Activated B cell treated with CpG ODN at 0.5 μM for 24 hours (primary cell): ENCODE results near the gene RASL12. TPM values are rescaled to one million over a fixed set of nuclear protein-coding genes. Genes with fewer than 3 reads are reported as not detected.

Source experiments
- ATAC-seq: fragments of 200-7000 bp; cut with Tn5 transposase; one replicate; pipeline ENCODE4 v1.10.0; 2021; ENCODE audit warnings: low read depth, mild to moderate bottlenecking, moderate library complexity
- CTCF ChIA-PET: fragments of 350-600 bp; sonication (Branson Sonifier 250); formaldehyde crosslinking; loops from one replicate; lab custom pipeline; 2021; ENCODE audit warnings: antibody characterized with exemption; lab: Charles Lee
- POLR2A ChIA-PET: fragments of 350-600 bp; sonication (Branson Sonifier 250); formaldehyde crosslinking; loops from one replicate; lab custom pipeline; 2021; ENCODE audit warnings: antibody characterized with exemption; lab: Charles Lee
- DNase-seq: peaks from one replicate; pipeline ENCODE4 v3.0.0; 2022
- H3K27ac Mint-ChIP-seq: one replicate; pipeline ENCODE4 v1.8.0; 2020; ENCODE audit warnings: mixed read lengths
- H3K27me3 Mint-ChIP-seq: one replicate; pipeline ENCODE4 v1.8.0; 2021; ENCODE audit warnings: mixed read lengths
- H3K36me3 Mint-ChIP-seq: one replicate; pipeline ENCODE4 v1.8.0; 2021; ENCODE audit warnings: low read depth, mixed read lengths
- H3K4me1 Mint-ChIP-seq: one replicate; pipeline ENCODE4 v1.8.0; 2021; ENCODE audit warnings: mixed read lengths
- H3K4me3 Mint-ChIP-seq: one replicate; pipeline ENCODE4 v1.8.0; 2020; ENCODE audit warnings: mild to moderate bottlenecking, mixed read lengths
- H3K9me3 Mint-ChIP-seq: one replicate; pipeline ENCODE4 v1.8.0; 2020; ENCODE audit warnings: mixed read lengths
- CTCF ChIP-seq: fragments of 200-600 bp; IDR thresholded peaks from one replicate; pipeline ENCODE4 v1.8.0; 2022; ENCODE audit warnings: antibody characterized with exemption, mild to moderate bottlenecking
- intact Hi-C: fragments of 100-400 bp; cut with micrococcal nuclease; formaldehyde crosslinking; loops from one replicate; pipeline ENCODE4 v1.15.1; 2024
- total RNA-seq: library from RNA; stranded (reverse); gene quantifications from 2 replicates; pipeline ENCODE4 v1.2.3, GENCODE V29; 2022

Gene RASL12
- total RNA-seq, 1 donor from 2014 or later: not detected

GRCh38 chr15:65085207-65085753 lies 17.5 kb upstream of the RASL12 start:
- ChIA-PET POLR2A (no interaction called here), CTCF (no interaction called here)
- ATAC-seq: no peak
- no peak for TF ChIP-seq CTCF
- Mint-ChIP-seq H3K4me1 (no peaks in the 10 kb centered on the region), H3K4me3 (no peak overlapping the region), H3K9me3 (no peaks in the 10 kb centered on the region), H3K36me3 (no peaks in the 10 kb centered on the region), H3K27ac (no peak overlapping the region), H3K27me3 (peaks cover 36% of the 10 kb centered on the region)
- DNase-seq: no peak
- intact Hi-C loops: no loop called here

DNA sequence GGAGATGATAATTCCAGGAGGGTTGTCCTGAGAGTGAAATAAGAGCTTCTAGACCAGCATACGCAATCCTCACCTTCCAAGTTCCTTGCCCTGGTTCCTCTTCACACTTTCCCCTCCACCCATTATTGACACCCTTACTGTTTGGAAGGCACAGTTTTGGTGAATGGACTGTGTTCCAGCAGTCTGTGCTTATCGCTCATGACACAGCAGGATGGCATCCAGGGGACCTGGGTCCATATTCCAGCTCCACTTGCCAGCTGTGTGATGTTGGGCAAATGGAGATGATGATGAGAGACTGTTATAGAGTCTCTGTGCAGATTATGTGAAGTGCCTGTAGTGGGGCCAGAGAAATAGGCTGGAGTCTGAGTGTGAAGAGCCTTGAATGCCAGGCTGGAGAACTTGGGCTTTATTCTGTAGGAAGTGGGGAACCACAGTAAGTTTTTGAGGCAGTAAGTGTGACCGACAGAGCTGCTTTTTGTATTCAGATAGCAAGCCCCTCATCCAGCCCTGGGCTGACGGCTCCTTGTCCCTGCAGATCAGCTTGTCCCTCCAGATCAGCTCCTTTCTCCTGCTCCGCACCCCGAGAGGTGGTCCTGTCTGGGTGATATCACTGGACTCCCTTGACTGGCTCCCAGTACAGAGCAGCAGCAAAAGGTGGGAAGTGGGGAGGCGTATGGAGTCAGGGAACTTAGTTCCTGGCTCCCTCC lies 16.9 kb upstream of the RASL12 start:
- Mint-ChIP-seq H3K9me3 (no peaks in the 10 kb centered on the region), H3K4me3 (no peak overlapping the region), H3K4me1 (no peaks in the 10 kb centered on the region), H3K36me3 (no peaks in the 10 kb centered on the region), H3K27me3 (peaks cover 40% of the 10 kb centered on the region), H3K27ac (no peak overlapping the region)
- no peak for TF ChIP-seq CTCF
- intact Hi-C loops: no loop called here
- ChIA-PET CTCF (no interaction called here), POLR2A (no interaction called here)
- no peak for DNase-seq
- no peak for ATAC-seq

- TF ChIP-seq CTCF: no peak
- intact Hi-C loops: no loop called here
- no peak for ATAC-seq
- H3K27ac Mint-ChIP-seq: no peak overlapping the region
- ChIA-PET CTCF (interaction anchor here (0.7 kb wide), 1 partner anchor 435 kb away, joined by 3 read pairs; no protein-coding TSS in a partner anchor), POLR2A (no interaction called here)
- no peak overlapping the region for H3K4me3 Mint-ChIP-seq
- no peak for DNase-seq
- H3K9me3 Mint-ChIP-seq: no peaks in the 10 kb centered on the region
- peaks cover 49% of the 10 kb centered on the region for H3K27me3 Mint-ChIP-seq
- H3K36me3 Mint-ChIP-seq: no peaks in the 10 kb centered on the region
- peaks cover under 1% of the 10 kb centered on the region for H3K4me1 Mint-ChIP-seq
Measured at GRCh38 chr15:65083262-65083701, 15.5 kb upstream of the RASL12 start.

DNA sequence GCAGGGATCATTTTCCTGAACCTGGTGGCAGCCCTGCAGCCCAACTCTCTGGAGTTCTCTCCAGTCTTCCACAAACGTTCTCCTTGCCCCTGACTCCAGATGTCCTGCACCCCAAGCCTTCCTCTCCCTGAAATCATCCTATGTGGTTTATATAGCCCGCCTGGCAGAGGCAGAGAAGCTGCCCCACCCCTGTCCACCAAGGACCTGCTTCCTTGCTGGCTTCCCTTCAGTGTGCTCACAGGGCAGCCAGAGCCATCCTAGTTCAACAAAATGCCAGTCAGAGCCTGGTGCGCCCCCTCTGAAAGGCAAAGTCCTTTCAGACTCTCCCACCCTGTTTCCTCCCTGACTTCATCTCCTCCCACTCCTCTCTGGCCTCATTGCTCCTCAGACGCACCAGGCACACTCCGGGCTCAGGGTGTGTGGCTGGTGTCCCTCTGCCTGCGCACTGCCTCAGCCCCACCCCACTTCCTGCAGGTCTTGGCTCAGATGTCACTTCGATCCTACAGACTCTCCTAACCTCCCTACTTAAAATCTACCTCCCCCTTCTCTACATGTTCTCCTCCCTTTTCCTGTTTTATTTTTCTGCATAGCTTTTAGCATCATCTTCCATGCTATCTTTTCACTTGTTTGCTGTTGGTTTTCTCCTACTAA lies 14.6 kb upstream of the RASL12 start:
- DNase-seq (no peak), ATAC-seq (no peak)
- TF ChIP-seq CTCF: no peak
- intact Hi-C loops: no loop called here
- H3K9me3 Mint-ChIP-seq: no peaks in the 10 kb centered on the region
- no peak overlapping the region for H3K27ac Mint-ChIP-seq
- ChIA-PET CTCF (interaction anchor here (0.7 kb wide), 1 partner anchor 434 kb away, joined by 3 read pairs; no protein-coding TSS in a partner anchor), POLR2A (no interaction called here)
- no peak overlapping the region for H3K4me3 Mint-ChIP-seq
- peaks cover 57% of the 10 kb centered on the region for H3K27me3 Mint-ChIP-seq
- no peaks in the 10 kb centered on the region for H3K36me3 Mint-ChIP-seq
- H3K4me1 Mint-ChIP-seq: peaks cover 7% of the 10 kb centered on the region

GRCh38 chr15:65081758-65082157 lies 14.0 kb upstream of the RASL12 start:
- H3K27me3 Mint-ChIP-seq: peaks cover 57% of the 10 kb centered on the region

More at GRCh38 chr15:65081758-65082157, 14.0 kb upstream of the RASL12 start:
- intact Hi-C loops: no loop called here
- ChIA-PET CTCF (no interaction called here), POLR2A (no interaction called here)
- ATAC-seq: no peak
- no peak for TF ChIP-seq CTCF
- Mint-ChIP-seq H3K4me1 (peaks cover 7% of the 10 kb centered on the region), H3K4me3 (no peak overlapping the region), H3K36me3 (no peaks in the 10 kb centered on the region), H3K9me3 (no peaks in the 10 kb centered on the region), H3K27ac (no peak overlapping the region)
- DNase-seq: no peak
